Suprapubic skin (tissue), 4 donors: Measurements from ENCODE around the gene NACC2. TPM values are rescaled to one million over a fixed set of nuclear protein-coding genes. Genes with fewer than 3 reads are reported as not detected.

Source experiments
- DNase-seq, 2 donors: peaks; one replicate each; pipeline ENCODE4 v3.0.0-alpha.2; 2019; ENCODE audit warnings: low spot score in 2 of 2
- H3K27ac ChIP-seq: fragments of 200-600 bp; sonication (generic); one replicate; pipeline ENCODE4 v1.5.1; 2019
- H3K27me3 ChIP-seq: fragments of 200-600 bp; sonication (generic); one replicate; pipeline ENCODE4 v1.5.1; 2019
- H3K36me3 ChIP-seq: fragments of 200-600 bp; sonication (generic); one replicate; pipeline ENCODE4 v1.5.1; 2019
- H3K4me1 ChIP-seq: fragments of 200-600 bp; sonication (generic); one replicate; pipeline ENCODE4 v1.5.1; 2019
- H3K4me3 ChIP-seq: fragments of 200-600 bp; sonication (generic); one replicate; pipeline ENCODE4 v1.5.1; 2019; ENCODE audit warnings: mild to moderate bottlenecking
- H3K9me3 ChIP-seq: fragments of 200-600 bp; sonication (generic); one replicate; pipeline ENCODE4 v1.5.1; 2019
- CTCF ChIP-seq, 2 donors: fragments of 200-600 bp in 1 of 2; fragments of 450-650 bp in 1 of 2; sonication (generic) in 1 of 2; IDR thresholded peaks; one replicate each; pipeline ENCODE4 v1.5.1; 2016 to 2019; ENCODE audit warnings: antibody characterized with exemption in 2 of 2, mild to moderate bottlenecking in 1 of 2, moderate library complexity in 1 of 2
- EP300 ChIP-seq: sonication (generic); formaldehyde crosslinking; IDR thresholded peaks from one replicate; pipeline ENCODE4 v1.6.1; 2017; ENCODE audit warnings: antibody characterized with exemption
- POLR2A ChIP-seq, 2 donors: fragments of 450-650 bp; IDR thresholded peaks; one replicate each; pipeline ENCODE4 v1.6.1; 2017; ENCODE audit warnings: antibody characterized with exemption in 2 of 2, mild to moderate bottlenecking in 2 of 2, moderate library complexity in 2 of 2
- POLR2AphosphoS5 ChIP-seq, 3 donors: sonication (generic); formaldehyde crosslinking; IDR thresholded peaks; one replicate each; pipeline ENCODE4 v1.6.1; 2017; ENCODE audit warnings: antibody characterized with exemption in 3 of 3
- WGBS: methylation state at CpG from one replicate; pipeline ENCODE4 v1.1.5; 2018; 5-methylcytosine and 5-hydroxymethylcytosine counted together
- total RNA-seq, 4 donors: library from RNA; depleted of rRNA; stranded (reverse); fragments of >200 nt; gene quantifications; one replicate each; pipeline ENCODE4 v1.1.0, GENCODE V29; 2016

NACC2 gene
- total RNA-seq, 4 donors from 2014 or later: 12.1 to 14.9 (median 13.7) TPM

GRCh38 chr9:136010615-136011361 lies 84.3 kb downstream of the NACC2 start:
- no peak for DNase-seq
- H3K4me3 ChIP-seq: no peak overlapping the region
- 87% methylated on average over 26 of the region's 28 CpGs for WGBS
- peaks cover 19% of the 10 kb centered on the region for H3K4me1 ChIP-seq
- no peak for TF ChIP-seq CTCF (IDR thresholded peaks at IDR 0.05)
- TF ChIP-seq POLR2AphosphoS5 (IDR thresholded peaks at IDR 0.05): no peak
- no peak for TF ChIP-seq EP300
- TF ChIP-seq POLR2A (IDR thresholded peaks at IDR 0.05): no peak
- H3K9me3 ChIP-seq: no peaks in the 10 kb centered on the region
- no peaks in the 10 kb centered on the region for H3K27me3 ChIP-seq
- peaks cover 49% of the 10 kb centered on the region for H3K36me3 ChIP-seq
- H3K27ac ChIP-seq: peak overlapping the region; percentile 67

GRCh38 chr9:136010176-136010575 lies 84.9 kb downstream of the NACC2 start:
- Histone ChIP-seq H3K27me3 (no peaks in the 10 kb centered on the region), H3K36me3 (peaks cover 46% of the 10 kb centered on the region), H3K4me1 (peaks cover 19% of the 10 kb centered on the region), H3K4me3 (no peak overlapping the region), H3K9me3 (no peaks in the 10 kb centered on the region), H3K27ac (peak overlapping the region; percentile 60)
- WGBS: 96% methylated on average over 10 of the region's 17 CpGs
- TF ChIP-seq CTCF (IDR thresholded peaks at IDR 0.05) (no peak), POLR2AphosphoS5 (IDR thresholded peaks at IDR 0.05) (no peak)
- DNase-seq: no peak

- TF ChIP-seq POLR2A (IDR thresholded peaks at IDR 0.05) (no peak), POLR2AphosphoS5 (IDR thresholded peaks at IDR 0.05) (no peak), EP300 (no peak), CTCF (IDR thresholded peaks at IDR 0.05) (no peak)
- H3K4me1 ChIP-seq: peaks cover 19% of the 10 kb centered on the region
- WGBS: 100% methylated on average over 2 of the region's 16 CpGs
- no peaks in the 10 kb centered on the region for H3K9me3 ChIP-seq
- peaks cover 44% of the 10 kb centered on the region for H3K36me3 ChIP-seq
- no peaks in the 10 kb centered on the region for H3K27me3 ChIP-seq
- no peak overlapping the region for H3K4me3 ChIP-seq
- DNase-seq: no peak
- peak overlapping the region; percentile 15 for H3K27ac ChIP-seq
Observed at GRCh38 chr9:136009516-136009915, 85.6 kb downstream of the NACC2 start.

GRCh38 chr9:136008693-136008997 lies 86.4 kb downstream of the NACC2 start:
- TF ChIP-seq EP300 (no peak), POLR2A (IDR thresholded peaks at IDR 0.05) (no peak), POLR2AphosphoS5 (IDR thresholded peaks at IDR 0.05) (no peak), CTCF (IDR thresholded peaks at IDR 0.05) (no peak)
- H3K9me3 ChIP-seq: no peaks in the 10 kb centered on the region
- H3K27ac ChIP-seq: peak overlapping the region; percentile 15
- H3K36me3 ChIP-seq: peaks cover 40% of the 10 kb centered on the region
- no peaks in the 10 kb centered on the region for H3K27me3 ChIP-seq
- H3K4me3 ChIP-seq: no peak overlapping the region
- no peak for DNase-seq
- H3K4me1 ChIP-seq: peaks cover 26% of the 10 kb centered on the region
- WGBS: 88% methylated on average over 21 of the region's 21 CpGs

GRCh38 chr9:136007934-136008692 lies 87.0 kb downstream of the NACC2 start:
- peaks cover 35% of the 10 kb centered on the region for H3K36me3 ChIP-seq
- 85% methylated on average over 24 of the region's 24 CpGs for WGBS
- H3K27ac ChIP-seq: peak overlapping the region; percentile 22
- TF ChIP-seq POLR2A (IDR thresholded peaks at IDR 0.05): no peak
- no peak for TF ChIP-seq CTCF (IDR thresholded peaks at IDR 0.05)
- TF ChIP-seq POLR2AphosphoS5 (IDR thresholded peaks at IDR 0.05): no peak
- TF ChIP-seq EP300: no peak
- no peaks in the 10 kb centered on the region for H3K27me3 ChIP-seq
- DNase-seq: no peak
- no peak overlapping the region for H3K4me3 ChIP-seq
- H3K4me1 ChIP-seq: peaks cover 30% of the 10 kb centered on the region
- no peaks in the 10 kb centered on the region for H3K9me3 ChIP-seq
